ENCODE data around the gene IFT81. TPM values are rescaled to one million over a fixed set of nuclear protein-coding genes. Genes with fewer than 3 reads are reported as not detected.

IFT81 gene
- total and polyA plus RNA-seq, 2 of the 13 experiments (the other 11 are each of a cell fraction or from before 2014, with no cell fraction given) = 4.2 to 13.0 TPM

GRCh38 chr12:110104188-110105094 lies 19.7 kb upstream of the IFT81 start (continued):
- TF ChIP-seq HMGXB3 (CRISPR knock-in tag; IDR thresholded peaks at IDR 0.05; ENCODE audit: borderline replicate concordance) = no peak
- TF ChIP-seq ZNF652 (CRISPR knock-in tag; IDR thresholded peaks at IDR 0.05; ENCODE audit: borderline replicate concordance, low read depth) = peak; percentile 63; the same call in 1 of the 2 replicates
- TF ChIP-seq NFIC (IDR thresholded peaks at IDR 0.05; ENCODE audit: low read length) = 0 out of 2 replicates have a peak, but pooled peaks have one; percentile 21
- TF ChIP-seq NFYC (CRISPR knock-in tag; IDR thresholded peaks at IDR 0.05) = peak; percentile 76
- TF ChIP-seq FOXA3 (CRISPR knock-in tag; IDR thresholded peaks at IDR 0.05) = peak; percentile 15; the same call in 1 of the 2 replicates
- TF ChIP-seq TFE3 (CRISPR knock-in tag; IDR thresholded peaks at IDR 0.05) = 0 out of 2 replicates have a peak, but pooled peaks have one; percentile 21
- no peak for TF ChIP-seq FIP1L1 (IDR thresholded peaks at IDR 0.05; ENCODE audit: borderline replicate concordance, insufficient read depth, low read depth, low read length)
- 0 out of 2 replicates have a peak, but pooled peaks have one; percentile 17 for TF ChIP-seq NR2F6 (IDR thresholded peaks at IDR 0.05)
- TF ChIP-seq NR2F6 (CRISPR knock-in tag; IDR thresholded peaks at IDR 0.05) = peak; percentile 23; the same call in 1 of the 2 replicates
- peak; percentile 24; the same call in 1 of the 2 replicates for TF ChIP-seq ZNF331 (CRISPR knock-in tag; IDR thresholded peaks at IDR 0.05)
- TF ChIP-seq, protein P1, sequence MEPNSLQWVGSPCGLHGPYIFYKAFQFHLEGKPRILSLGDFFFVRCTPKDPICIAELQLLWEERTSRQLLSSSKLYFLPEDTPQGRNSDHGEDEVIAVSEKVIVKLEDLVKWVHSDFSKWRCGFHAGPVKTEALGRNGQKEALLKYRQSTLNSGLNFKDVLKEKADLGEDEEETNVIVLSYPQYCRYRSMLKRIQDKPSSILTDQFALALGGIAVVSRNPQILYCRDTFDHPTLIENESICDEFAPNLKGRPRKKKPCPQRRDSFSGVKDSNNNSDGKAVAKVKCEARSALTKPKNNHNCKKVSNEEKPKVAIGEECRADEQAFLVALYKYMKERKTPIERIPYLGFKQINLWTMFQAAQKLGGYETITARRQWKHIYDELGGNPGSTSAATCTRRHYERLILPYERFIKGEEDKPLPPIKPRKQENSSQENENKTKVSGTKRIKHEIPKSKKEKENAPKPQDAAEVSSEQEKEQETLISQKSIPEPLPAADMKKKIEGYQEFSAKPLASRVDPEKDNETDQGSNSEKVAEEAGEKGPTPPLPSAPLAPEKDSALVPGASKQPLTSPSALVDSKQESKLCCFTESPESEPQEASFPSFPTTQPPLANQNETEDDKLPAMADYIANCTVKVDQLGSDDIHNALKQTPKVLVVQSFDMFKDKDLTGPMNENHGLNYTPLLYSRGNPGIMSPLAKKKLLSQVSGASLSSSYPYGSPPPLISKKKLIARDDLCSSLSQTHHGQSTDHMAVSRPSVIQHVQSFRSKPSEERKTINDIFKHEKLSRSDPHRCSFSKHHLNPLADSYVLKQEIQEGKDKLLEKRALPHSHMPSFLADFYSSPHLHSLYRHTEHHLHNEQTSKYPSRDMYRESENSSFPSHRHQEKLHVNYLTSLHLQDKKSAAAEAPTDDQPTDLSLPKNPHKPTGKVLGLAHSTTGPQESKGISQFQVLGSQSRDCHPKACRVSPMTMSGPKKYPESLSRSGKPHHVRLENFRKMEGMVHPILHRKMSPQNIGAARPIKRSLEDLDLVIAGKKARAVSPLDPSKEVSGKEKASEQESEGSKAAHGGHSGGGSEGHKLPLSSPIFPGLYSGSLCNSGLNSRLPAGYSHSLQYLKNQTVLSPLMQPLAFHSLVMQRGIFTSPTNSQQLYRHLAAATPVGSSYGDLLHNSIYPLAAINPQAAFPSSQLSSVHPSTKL (CRISPR knock-in tag; IDR thresholded peaks at IDR 0.05) = peak; percentile 54
- TF ChIP-seq ZNF264 (CRISPR knock-in tag; IDR thresholded peaks at IDR 0.05) = 0 out of 2 replicates have a peak, but pooled peaks have one; percentile 25
- TF ChIP-seq ESRRA (CRISPR knock-in tag; IDR thresholded peaks at IDR 0.05; ENCODE audit: low read depth) = peak; percentile 60; the same call in 1 of the 2 replicates
- TF ChIP-seq TBX2 (CRISPR knock-in tag; IDR thresholded peaks at IDR 0.05; ENCODE audit: borderline replicate concordance) = no peak
- peak; percentile 74 for TF ChIP-seq RAD51 (IDR thresholded peaks at IDR 0.05; ENCODE audit: borderline replicate concordance)
- TF ChIP-seq SOX6 (IDR thresholded peaks at IDR 0.05) = no peak
- TF ChIP-seq SOX6 (CRISPR knock-in tag; IDR thresholded peaks at IDR 0.05) = peak; percentile 75
- peak; percentile 19; the same call in 1 of the 2 replicates for TF ChIP-seq ELF3 (CRISPR knock-in tag; IDR thresholded peaks at IDR 0.05)
- 0 out of 2 replicates have a peak, but pooled peaks have one; percentile 29 for TF ChIP-seq MIER2 (CRISPR knock-in tag; IDR thresholded peaks at IDR 0.05)
- TF ChIP-seq ZNF792 (CRISPR knock-in tag; IDR thresholded peaks at IDR 0.05) = peak; percentile 34; the same call in 1 of the 2 replicates

All from HepG2 (cell line).